HCT116 (cell line): Measurements from ENCODE around the gene ARMC8. TPM values are rescaled to one million over a fixed set of nuclear protein-coding genes. Genes with fewer than 3 reads are reported as not detected.
A peak's percentile ranks its signal among the peaks of the same experiment; 100 is the strongest.

Experiments used
- ATAC-seq: fragments of 200-7000 bp; cut with Tn5 transposase; 2 replicates; pipeline ENCODE4 v1.9.1; 2020; ENCODE audit warnings: mild to moderate bottlenecking, moderate library complexity
- BruUV-seq: library from RNA; stranded (reverse); fragments of 400-500 nt; replicated peaks from 2 replicates; lab custom pipeline; 2021; lab: Mats Ljungman, UMichigan
- CTCF ChIA-PET: fragments of 300-600 bp; sonication (Branson Sonifier 250); formaldehyde crosslinking; loops from one replicate; lab custom pipeline; 2021; ENCODE audit warnings: antibody characterized with exemption; lab: Charles Lee
- POLR2A ChIA-PET: fragments of 300-600, 350-600 bp; sonication (Branson Sonifier 250); formaldehyde crosslinking; loops from one replicate; lab custom pipeline; 2021; ENCODE audit warnings: antibody characterized with exemption; lab: Charles Lee
- RAD21 ChIA-PET, 2 experiments: fragments of 300-600 bp; sonication (Branson Sonifier 250); formaldehyde crosslinking; loops; one replicate each; lab custom pipeline; 2023; ENCODE audit warnings: low total read pairs in 2 of 2; ENCODE audit not compliant: uncharacterized antibody in 2 of 2, unreplicated experiment in 2 of 2, low non-redundant PET in 1 of 2; lab: Charles Lee
- DNase-seq: peaks from one replicate; pipeline ENCODE4 v3.0.0-alpha.2; 2010; ENCODE audit warnings: low read depth, low spot score
- H2AFZ ChIP-seq: fragments of 200-600 bp; shearing (Covaris generic), sonication (generic); 2 replicates; pipeline ENCODE4 v1.6.1; 2017; ENCODE audit warnings: low read depth, mixed run types, mixed read lengths, antibody characterized with exemption, low read length; ENCODE audit not compliant: poor library complexity, severe bottlenecking
- H3K27ac ChIP-seq: 2 replicates; pipeline ENCODE4 v1.5.1; 2012; ENCODE audit warnings: low read depth, low read length
- H3K27me3 ChIP-seq: fragments of 200-600 bp; sonication (generic); 2 replicates; pipeline ENCODE4 v1.6.1; 2016; ENCODE audit warnings: mixed run types, low read length, mixed read lengths; ENCODE audit not compliant: insufficient read depth
- H3K36me3 ChIP-seq, 2 experiments: fragments of 200-500 bp in 1 of 2; fragments of 200-600 bp in 1 of 2; sonication (Bioruptor generic) in 1 of 2; sonication (generic) in 1 of 2; 2 replicates each; pipeline versions ENCODE4 v1.5.1 to v1.6.1; 2014 to 2016; ENCODE audit warnings: low read length in 2 of 2, inconsistent platforms in 1 of 2, mixed read lengths in 1 of 2, mixed run types in 1 of 2; ENCODE audit not compliant: insufficient read depth in 2 of 2, control insufficient read depth in 1 of 2
- H3K4me1 ChIP-seq, 2 experiments: fragments of 200-600 bp in 1 of 2; sonication (generic) in 1 of 2; 2 replicates each; pipeline versions ENCODE4 v1.5.1 to v1.6.1; 2012 to 2017; ENCODE audit warnings: low read length in 2 of 2, inconsistent platforms in 1 of 2, mild to moderate bottlenecking in 1 of 2, mixed read lengths in 1 of 2, mixed run types in 1 of 2, moderate library complexity in 1 of 2; ENCODE audit not compliant: insufficient read depth in 2 of 2, control insufficient read depth in 1 of 2
- H3K4me2 ChIP-seq: fragments of 200-600 bp; sonication (generic); 2 replicates; pipeline ENCODE4 v1.6.1; 2017; ENCODE audit warnings: mixed run types, low read length, mixed read lengths
- H3K4me3 ChIP-seq, 2 experiments: fragments of 200-600 bp in 1 of 2; sonication (generic) in 1 of 2; replicated peaks in 1 of 2; 2 replicates each; pipeline ENCODE4 v1.5.1; 2011 to 2016; ENCODE audit warnings: low read length in 2 of 2, control low read depth in 1 of 2, low read depth in 1 of 2, mild to moderate bottlenecking in 1 of 2, mixed read lengths in 1 of 2, mixed run types in 1 of 2
- H3K79me2 ChIP-seq: fragments of 200-600 bp; sonication (generic); 2 replicates; pipeline ENCODE4 v1.6.1; 2017; ENCODE audit warnings: mild to moderate bottlenecking, mixed run types, low read length, moderate library complexity, mixed read lengths; ENCODE audit not compliant: insufficient read depth
- H3K9ac ChIP-seq: fragments of 200-600 bp; sonication (generic); 2 replicates; pipeline ENCODE4 v1.6.1; 2016; ENCODE audit warnings: low read length, mixed read lengths
- H3K9me2 ChIP-seq: fragments of 200-600 bp; sonication (generic), shearing (Covaris generic); 2 replicates; pipeline ENCODE4 v1.6.1; 2017; ENCODE audit warnings: mixed run types, mild to moderate bottlenecking, moderate library complexity; ENCODE audit not compliant: insufficient read depth
- H3K9me3 ChIP-seq, 2 experiments: fragments of 200-500 bp in 1 of 2; fragments of 200-600 bp in 1 of 2; sonication (Bioruptor generic) in 1 of 2; sonication (generic) in 1 of 2; 2 replicates each; pipeline ENCODE4 v1.6.1; 2014 to 2017; ENCODE audit warnings: low read length in 2 of 2, mixed read lengths in 2 of 2, inconsistent platforms in 1 of 2, low read depth in 1 of 2, mild to moderate bottlenecking in 1 of 2, mixed run types in 1 of 2, moderate library complexity in 1 of 2; ENCODE audit not compliant: control insufficient read depth in 1 of 2, insufficient read depth in 1 of 2
- H4K20me1 ChIP-seq: fragments of 200-600 bp; sonication (generic), shearing (Covaris generic); 2 replicates; pipeline ENCODE4 v1.6.1; 2017; ENCODE audit warnings: mixed run types, mild to moderate bottlenecking, moderate library complexity; ENCODE audit not compliant: insufficient read depth
- ATF3 ChIP-seq: IDR thresholded peaks from 2 replicates; pipeline ENCODE4 v1.6.1; 2012
- CBX3 ChIP-seq: IDR thresholded peaks from 2 replicates; pipeline ENCODE4 v1.6.1; 2012; ENCODE audit warnings: low read depth
- CEBPB ChIP-seq: IDR thresholded peaks from 2 replicates; pipeline ENCODE4 v1.6.1; 2012; ENCODE audit warnings: low read depth
- CTCF ChIP-seq, 3 experiments: fragments of 200-600 bp in 1 of 3; sonication (generic) in 1 of 3; IDR thresholded peaks in 2 of 3; conservative IDR thresholded peaks in 1 of 3; 2 replicates each; pipeline ENCODE4 v1.5.1; 2012 to 2017; ENCODE audit warnings: low read depth in 2 of 3, low read length in 2 of 3, antibody characterized with exemption in 1 of 3, borderline replicate concordance in 1 of 3, control low read depth in 1 of 3, mild to moderate bottlenecking in 1 of 3, mixed read lengths in 1 of 3, mixed run types in 1 of 3, moderate library complexity in 1 of 3; ENCODE audit not compliant: insufficient read depth in 1 of 3
- EGR1 ChIP-seq: IDR thresholded peaks from 2 replicates; pipeline ENCODE4 v1.6.1; 2012; ENCODE audit warnings: low read depth
- ELF1 ChIP-seq: IDR thresholded peaks from 2 replicates; pipeline ENCODE4 v1.6.1; 2012; ENCODE audit warnings: low read depth, borderline replicate concordance
- EZH2 ChIP-seq: fragments of 200-600 bp; sonication (generic); IDR thresholded peaks from 2 replicates; pipeline ENCODE4 v1.6.1; 2017; ENCODE audit warnings: antibody characterized with exemption, mixed run types
- EZH2phosphoT487 ChIP-seq: fragments of 200-600 bp; IDR thresholded peaks from 2 replicates; pipeline ENCODE4 v1.6.1; 2018; ENCODE audit warnings: antibody characterized with exemption, borderline replicate concordance
- FOSL1 ChIP-seq: IDR thresholded peaks from 2 replicates; pipeline ENCODE4 v1.6.1; 2012; ENCODE audit warnings: low read depth
- MAX ChIP-seq: IDR thresholded peaks from 2 replicates; pipeline ENCODE4 v1.6.1; 2012
- POLR2A ChIP-seq: IDR thresholded peaks from 2 replicates; pipeline ENCODE4 v1.7.0; 2011; ENCODE audit warnings: borderline replicate concordance; ENCODE audit not compliant: insufficient read depth, insufficient read length; ENCODE audit errors: extremely low read depth
- POLR2AphosphoS5 ChIP-seq: IDR thresholded peaks from 2 replicates; pipeline ENCODE4 v1.6.1; 2011; ENCODE audit warnings: mild to moderate bottlenecking, low read depth, low read length, moderate library complexity
- RAD21 ChIP-seq: IDR thresholded peaks from 2 replicates; pipeline ENCODE4 v1.6.1; 2012; ENCODE audit warnings: low read depth, mild to moderate bottlenecking
- SIN3A ChIP-seq: IDR thresholded peaks from 2 replicates; pipeline ENCODE4 v1.6.1; 2012; ENCODE audit warnings: low read depth
- SP1 ChIP-seq: IDR thresholded peaks from 2 replicates; pipeline ENCODE4 v1.6.1; 2012; ENCODE audit warnings: low read depth
- SRF ChIP-seq: IDR thresholded peaks from 2 replicates; pipeline ENCODE4 v1.6.1; 2012; ENCODE audit warnings: low read depth
- TCF7L2 ChIP-seq: IDR thresholded peaks from 2 replicates; pipeline ENCODE4 v1.7.0; 2011; ENCODE audit warnings: borderline replicate concordance, inconsistent platforms; ENCODE audit not compliant: insufficient read depth, insufficient read length; ENCODE audit errors: extremely low read depth
- YY1 ChIP-seq: IDR thresholded peaks from 2 replicates; pipeline ENCODE4 v1.6.1; 2011; ENCODE audit warnings: low read length, low read depth, moderate library complexity, mild to moderate bottlenecking; ENCODE audit not compliant: insufficient replicate concordance; ENCODE audit errors: extremely low read depth
- ZBTB33 ChIP-seq: IDR thresholded peaks from 2 replicates; pipeline ENCODE4 v1.6.1; 2011; ENCODE audit warnings: mild to moderate bottlenecking, low read length, moderate library complexity; ENCODE audit not compliant: insufficient replicate concordance; ENCODE audit errors: extremely low read depth
- ZFX ChIP-seq: fragments of 450-650 bp; IDR thresholded peaks from 2 replicates; pipeline ENCODE4 v1.6.1; 2017
- ZNF274 ChIP-seq: fragments of 200-500 bp; sonication (Bioruptor generic); IDR thresholded peaks from 2 replicates; pipeline ENCODE4 v1.6.1; 2014; ENCODE audit warnings: mild to moderate bottlenecking, low read depth, low read length, inconsistent platforms
- intact Hi-C: fragments of 100-400 bp; cut with micrococcal nuclease; formaldehyde crosslinking; loops from 2 replicates; pipeline ENCODE4 v1.10.0; 2022
- total RNA-seq: library from RNA; stranded (reverse); gene quantifications from one replicate; pipeline ENCODE4 v1.2.1, GENCODE V29; 2021; ENCODE audit not compliant: unreplicated experiment

ARMC8 gene
- total RNA-seq, 1 experiment from 2014 or later = 36.2 TPM

GRCh38 chr3:138174421-138175131 is 12.5 kb upstream of the ARMC8 start, which contains the start of gene DBR1:
Gene DBR1 (minus strand): TSS chr3:138174921. CDS start chr3:138174795, 126 bp downstream.
- ChIA-PET CTCF (interaction anchor here (0.8 kb wide), 1 partner anchor 749 kb away, joined by 3 read pairs; no protein-coding TSS in a partner anchor), POLR2A (interaction anchor here (0.8 to 1.8 kb wide), 6 partner anchors 11 to 59 kb away, joined by 3 to 17 read pairs (median 3); partner anchors contain the start of genes ARMC8 and DZIP1L), RAD21 (no interaction called here)
- ATAC-seq (peak; percentile 93), DNase-seq (peak; percentile 78)
- peak within 1 kb of the TSS; percentile 85 for H3K9ac ChIP-seq
- peaks cover 35% of the 10 kb centered on the region for H3K79me2 ChIP-seq
- intact Hi-C loops = loop anchor here (2.0 kb wide), 1 partner anchor 106 kb away; no protein-coding TSS in a partner anchor
- BruUV-seq = no TSS peak
- H3K27ac ChIP-seq = peak within 1 kb of the TSS; percentile 79
- peak within 1 kb of the TSS; percentile 47 to 81 for H3K4me3 ChIP-seq
- no peaks in the 10 kb centered on the region for H3K9me2 ChIP-seq
- peaks cover 10 to 13% of the 10 kb centered on the region in 2 experiments for H3K36me3 ChIP-seq
- H4K20me1 ChIP-seq = no peaks in the 10 kb centered on the region
- peak within 1 kb of the TSS; percentile 93 for H3K4me2 ChIP-seq
- peaks cover 8 to 14% of the 10 kb centered on the region in 2 experiments; a peak in 3 of 4 replicates for H3K4me1 ChIP-seq
- H3K9me3 ChIP-seq = no peaks in the 10 kb centered on the region
- peak within 1 kb of the TSS; percentile 89 for H2AFZ ChIP-seq
- H3K27me3 ChIP-seq = no peaks in the 10 kb centered on the region
- TF ChIP-seq EZH2 = no peak
- no peak for TF ChIP-seq CTCF (IDR thresholded peaks at IDR 0.05 in 2 of 3, conservative IDR thresholded peaks at IDR 0.05 in 1 of 3; ENCODE audit: borderline replicate concordance in 1 of 3, insufficient read depth in 1 of 3, low read depth in 2 of 3, low read length in 2 of 3)
- no peak for TF ChIP-seq RAD21
- TF ChIP-seq ELF1 = peak; percentile 86
- peak; percentile 95 for TF ChIP-seq POLR2A
- TF ChIP-seq CBX3 = peak; percentile 64; the same call in 1 of the 2 replicates
- no peak for TF ChIP-seq CEBPB
- TF ChIP-seq SRF = no peak
- peak; percentile 94 for TF ChIP-seq POLR2AphosphoS5
- TF ChIP-seq EGR1 = 0 out of 2 replicates have a peak, but pooled peaks have one; percentile 30
- peak; percentile 96 for TF ChIP-seq ZBTB33
- TF ChIP-seq ZFX = peak; percentile 80
- TF ChIP-seq FOSL1 = no peak
- TF ChIP-seq TCF7L2 = no peak
- no peak for TF ChIP-seq SP1
- TF ChIP-seq EZH2phosphoT487 = no peak
- TF ChIP-seq ZNF274 = no peak
- TF ChIP-seq YY1 = peak; percentile 32
- no peak for TF ChIP-seq ATF3
- peak; percentile 86 for TF ChIP-seq SIN3A
- peak; percentile 69 for TF ChIP-seq MAX
